Chondrocyte (in vitro differentiated cells): ENCODE results near the gene MAGEC3. TPM values are rescaled to one million over a fixed set of nuclear protein-coding genes. Genes with fewer than 3 reads are reported as not detected.

Experiments used
- DNase-seq: peaks from one replicate; pipeline ENCODE4 v3.0.0; 2021; ENCODE audit warnings: mixed read lengths, low spot score
- H3K27ac Mint-ChIP-seq: one replicate; pipeline ENCODE4 v1.8.0; 2021; ENCODE audit warnings: mild to moderate bottlenecking, moderate library complexity, mixed read lengths; ENCODE audit not compliant: unreplicated experiment
- H3K27me3 Mint-ChIP-seq: 2 replicates; pipeline ENCODE4 v1.8.0; 2021; ENCODE audit warnings: low read depth, mixed read lengths
- H3K36me3 Mint-ChIP-seq: 2 replicates; pipeline ENCODE4 v1.8.0; 2021; ENCODE audit warnings: low read depth, mixed read lengths
- H3K4me1 Mint-ChIP-seq: 2 replicates; pipeline ENCODE4 v1.8.0; 2021; ENCODE audit warnings: low read depth, mild to moderate bottlenecking, mixed read lengths
- H3K4me3 Mint-ChIP-seq: one replicate; pipeline ENCODE4 v1.8.0; 2021; ENCODE audit warnings: mild to moderate bottlenecking, moderate library complexity, mixed read lengths; ENCODE audit not compliant: unreplicated experiment
- H3K9me3 Mint-ChIP-seq: 2 replicates; pipeline ENCODE4 v1.8.0; 2021; ENCODE audit warnings: low read depth, mixed read lengths
- CTCF ChIP-seq: fragments of 200-600 bp; sonication (generic); IDR thresholded peaks from 2 replicates; pipeline ENCODE4 v1.5.0; 2021; ENCODE audit warnings: antibody characterized with exemption, mild to moderate bottlenecking, moderate library complexity
- total RNA-seq: library from RNA; stranded (reverse); gene quantifications from 3 replicates; pipeline ENCODE4 v1.2.1, GENCODE V29; 2021

Gene MAGEC3
- total RNA-seq, 1 donor from 2014 or later = not detected

- Mint-ChIP-seq H3K9me3 (peaks cover 45% of the 10 kb centered on the region), H3K4me3 (no peak overlapping the region), H3K4me1 (no peaks in the 10 kb centered on the region), H3K36me3 (peaks cover 2% of the 10 kb centered on the region), H3K27me3 (no peaks in the 10 kb centered on the region), H3K27ac (no peak overlapping the region)
- no peak for DNase-seq
- no peak for TF ChIP-seq CTCF
Observed at GRCh38 chrX:141897690-141898089, 59.6 kb downstream of the MAGEC3 start.

DNA sequence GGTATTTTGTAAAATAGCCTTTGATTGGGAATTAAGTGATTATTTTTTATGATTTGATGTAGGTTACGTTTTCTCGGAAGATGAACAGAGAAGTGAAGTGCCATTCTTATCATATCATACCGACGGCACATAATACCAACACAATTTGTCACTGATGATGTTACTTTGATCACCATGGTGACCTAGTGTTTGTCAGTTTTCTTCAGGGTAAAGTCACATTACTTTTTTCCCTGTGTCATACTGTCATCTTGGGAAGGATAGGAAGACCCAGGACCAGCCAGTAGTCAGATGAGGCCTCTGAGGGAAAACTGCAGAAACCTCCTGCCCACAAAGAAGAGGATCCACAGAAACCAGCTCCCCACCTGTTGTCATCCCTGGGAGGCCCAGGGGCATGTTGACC lies 64.2 kb downstream of the MAGEC3 start:
- Mint-ChIP-seq H3K27ac (no peak overlapping the region), H3K4me1 (no peaks in the 10 kb centered on the region), H3K4me3 (no peak overlapping the region), H3K27me3 (no peaks in the 10 kb centered on the region), H3K9me3 (peaks cover 53% of the 10 kb centered on the region), H3K36me3 (peaks cover 2% of the 10 kb centered on the region)
- no peak for DNase-seq
- TF ChIP-seq CTCF = no peak

DNA sequence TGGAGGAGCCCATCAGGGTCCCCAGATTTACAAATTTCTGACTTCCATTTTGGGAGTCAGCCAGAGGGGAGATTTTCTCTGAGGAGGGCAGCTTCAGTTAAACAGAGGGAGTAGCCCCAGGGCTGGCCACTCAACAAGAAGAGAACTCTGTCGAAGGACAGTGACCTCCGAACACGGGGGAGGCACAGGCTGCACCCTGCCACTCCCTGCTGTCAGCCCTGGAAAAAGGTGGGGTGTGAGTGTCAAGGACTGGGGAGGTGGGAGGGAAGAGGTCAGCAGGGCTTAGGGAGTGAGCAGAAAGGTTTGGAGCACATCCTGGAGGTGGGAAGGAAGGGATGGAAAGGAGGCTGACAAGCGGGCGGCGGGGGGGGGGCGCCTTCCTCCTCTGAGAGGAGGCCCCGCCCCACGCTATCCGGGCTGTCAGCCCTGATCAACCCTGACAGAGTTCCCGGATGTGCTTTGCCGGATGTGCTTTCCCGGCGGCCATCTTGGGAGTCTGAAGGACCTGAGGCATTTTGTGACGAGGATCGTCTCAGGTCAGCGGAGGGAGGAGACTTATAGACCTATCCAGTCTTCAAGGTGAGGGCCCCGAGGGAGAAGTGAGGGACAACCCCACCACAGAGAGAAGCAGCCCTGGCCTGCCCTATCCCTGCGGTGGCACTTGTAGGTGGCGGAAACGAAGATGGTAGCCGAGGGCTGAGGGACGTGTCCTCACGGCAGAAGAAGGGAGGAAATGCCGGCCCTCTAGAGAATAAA lies 65.5 kb downstream of the MAGEC3 start, which contains the start of gene MAGEC1:
Gene MAGEC1 (plus strand): TSS at position 495 of the 756 bp plus-strand sequence. CDS start 1,179 bp downstream, outside the sequence.
- no peak for DNase-seq
- Mint-ChIP-seq H3K4me1 (no peaks in the 10 kb centered on the region), H3K4me3 (no peak within 1 kb of the TSS), H3K27me3 (no peaks in the 10 kb centered on the region), H3K36me3 (peaks cover 2% of the 10 kb centered on the region), H3K9me3 (peaks cover 54% of the 10 kb centered on the region), H3K27ac (no peak within 1 kb of the TSS)
- no peak for TF ChIP-seq CTCF

DNA sequence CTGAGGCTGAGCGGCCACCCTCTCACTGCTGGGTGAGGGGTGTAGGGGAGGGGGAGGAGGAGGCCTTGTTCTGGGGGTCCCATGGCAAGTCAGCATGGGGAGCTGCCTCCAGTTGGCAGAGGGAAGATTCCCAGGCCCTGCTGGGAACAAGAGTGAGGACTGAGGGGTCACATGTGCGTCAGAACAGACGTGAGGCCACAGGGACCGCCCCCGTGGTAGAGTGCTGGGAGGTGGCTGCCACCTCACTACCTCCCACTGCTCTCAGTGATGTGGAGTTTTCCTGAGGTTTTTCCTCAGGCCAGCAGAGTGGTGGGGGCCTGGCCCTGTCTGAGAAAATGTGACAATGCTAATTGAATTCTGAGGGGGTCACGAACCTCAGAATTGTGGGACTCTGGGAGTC lies 66.1 kb downstream of the MAGEC3 start:
- Mint-ChIP-seq H3K4me3 (no peak overlapping the region), H3K27ac (no peak overlapping the region), H3K36me3 (peaks cover 2% of the 10 kb centered on the region), H3K4me1 (no peaks in the 10 kb centered on the region), H3K9me3 (peaks cover 51% of the 10 kb centered on the region), H3K27me3 (no peaks in the 10 kb centered on the region)
- DNase-seq = no peak
- no peak for TF ChIP-seq CTCF

DNA sequence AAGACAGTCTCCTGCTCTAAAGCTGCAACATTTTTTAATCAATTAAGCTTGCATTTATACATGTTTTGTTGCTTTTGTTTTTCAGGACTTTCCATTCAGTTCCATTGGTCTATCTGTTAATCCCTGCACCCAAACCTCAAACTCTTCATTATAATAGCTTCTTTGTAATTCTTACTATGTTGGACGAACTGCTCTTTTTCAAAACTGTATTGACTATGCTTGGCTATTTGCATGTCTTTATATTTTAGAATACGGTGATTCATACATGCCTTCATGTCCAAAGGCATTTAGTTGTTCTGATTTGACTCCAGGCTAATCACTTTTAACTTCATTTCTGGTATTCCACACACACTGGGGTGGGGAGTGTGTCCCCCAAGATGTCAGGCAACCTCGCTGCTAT lies 79.7 kb downstream of the MAGEC3 start:
- no peak overlapping the region for H3K4me3 Mint-ChIP-seq
- TF ChIP-seq CTCF = no peak
- H3K27ac Mint-ChIP-seq = no peak overlapping the region
- no peaks in the 10 kb centered on the region for H3K4me1 Mint-ChIP-seq
- peaks cover 19% of the 10 kb centered on the region for H3K9me3 Mint-ChIP-seq
- no peak for DNase-seq
- H3K27me3 Mint-ChIP-seq = no peaks in the 10 kb centered on the region
- no peaks in the 10 kb centered on the region for H3K36me3 Mint-ChIP-seq
